GM21786 (cell line): ENCODE data around the gene TMEM273.

ENCODE experiments used
- ATAC-seq: cut with Tn5 transposase; IDR thresholded peaks from one replicate; pipeline ENCODE4 v1.9.1; 2021; ENCODE audit not compliant: unreplicated experiment

Gene TMEM273

GRCh38 chr10:49177391-49178355 lies 10.5 kb downstream of the TMEM273 start:
- ATAC-seq: peak; percentile 69

DNA sequence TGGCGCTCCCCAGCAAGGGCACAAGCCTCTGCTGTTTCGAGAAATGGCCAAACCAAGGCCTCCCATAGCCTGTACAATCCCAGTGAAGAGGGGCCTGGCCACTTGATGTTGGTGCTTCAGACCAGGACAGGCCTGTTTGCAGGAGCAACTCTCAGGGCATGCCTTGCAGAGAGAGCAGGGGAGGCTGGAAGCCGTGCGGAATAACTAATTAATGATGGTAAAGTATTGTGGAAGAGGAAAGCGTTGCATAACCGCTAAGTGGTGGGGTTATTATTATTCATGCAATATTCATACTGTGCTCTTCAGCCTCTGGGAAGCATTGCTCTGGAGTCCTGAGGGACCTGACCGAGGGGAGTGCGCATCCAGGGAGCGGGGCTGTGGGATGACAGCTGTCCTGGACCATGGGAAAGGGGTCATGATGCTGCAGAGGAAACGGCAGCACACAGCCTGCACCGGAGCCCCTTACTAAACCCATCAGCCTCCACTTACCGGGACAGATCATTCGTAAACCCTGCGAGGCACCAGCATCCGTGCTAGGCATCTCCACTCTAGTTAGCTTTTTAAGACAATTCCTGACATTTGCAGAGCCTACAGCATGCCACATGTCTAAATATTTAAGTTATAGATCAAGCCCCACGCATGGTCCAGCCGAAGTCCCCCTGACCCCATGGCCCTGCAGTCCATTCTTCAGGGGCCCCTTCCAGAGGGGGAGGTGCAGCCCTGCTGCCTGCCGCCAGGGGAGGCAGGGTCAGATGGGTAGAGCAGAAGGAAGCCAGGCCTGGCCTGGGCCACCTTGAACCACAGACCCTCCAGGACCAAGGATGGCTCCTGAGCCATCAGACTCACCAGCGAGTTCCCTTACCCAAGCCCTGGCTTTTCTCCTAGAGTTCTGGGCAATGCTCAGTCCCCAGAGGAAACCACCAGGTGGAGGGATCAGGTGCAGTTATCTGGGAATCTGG lies 11.6 kb downstream of the TMEM273 start:
- no peak for ATAC-seq

GRCh38 chr10:49175587-49176309 lies 12.4 kb downstream of the TMEM273 start:
- no peak for ATAC-seq

DNA sequence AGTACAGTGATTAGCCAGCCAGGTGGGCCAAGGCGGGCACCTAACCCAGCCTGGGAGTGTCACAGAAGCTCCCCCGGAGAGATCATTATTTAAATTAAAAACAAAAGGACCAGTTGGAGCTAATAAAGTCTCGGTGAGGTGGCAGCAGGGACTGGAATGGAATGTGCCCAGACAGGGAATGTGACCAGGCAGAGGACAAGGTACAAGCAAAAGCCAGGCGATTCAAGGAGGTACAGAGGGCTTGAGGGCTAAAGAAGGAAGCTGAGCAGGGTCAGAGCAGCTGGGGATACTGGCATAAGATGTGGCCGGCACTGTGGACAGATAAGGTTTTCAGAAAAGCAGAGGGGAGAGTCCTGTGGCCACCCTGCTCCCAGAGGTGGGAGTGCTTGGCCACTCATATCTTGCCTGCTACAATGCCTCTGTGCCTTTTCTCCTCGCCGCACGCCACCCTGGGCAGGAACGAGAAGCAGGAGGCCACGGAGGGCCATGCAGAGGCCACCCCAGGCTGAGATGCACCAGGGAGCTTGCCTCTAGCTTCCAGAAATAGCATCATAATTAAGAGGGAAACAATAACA lies 13.2 kb downstream of the TMEM273 start:
- no peak for ATAC-seq

- ATAC-seq: no peak
Observed at GRCh38 chr10:49174261-49174925, 13.8 kb downstream of the TMEM273 start.

GRCh38 chr10:49173853-49174252 lies 14.3 kb downstream of the TMEM273 start:
- no peak for ATAC-seq

- no peak for ATAC-seq
Observed at GRCh38 chr10:49173201-49173772, 14.9 kb downstream of the TMEM273 start.

DNA sequence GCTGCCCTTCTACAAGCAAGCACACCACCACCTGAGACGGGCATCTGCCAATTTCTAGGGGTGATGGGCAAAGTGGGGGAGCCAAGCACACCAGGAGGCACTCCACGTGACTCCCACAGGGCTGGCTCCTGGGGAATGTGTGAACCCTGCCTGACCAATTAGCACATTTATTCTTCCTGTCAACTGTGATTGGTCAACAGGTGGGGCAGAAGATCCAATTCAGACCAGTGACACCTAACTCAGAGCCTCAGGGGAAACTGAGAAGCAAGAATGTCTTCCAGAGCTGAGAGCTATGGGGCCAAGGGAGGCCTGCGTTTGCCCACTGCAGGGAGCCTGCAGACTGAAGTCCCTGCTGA lies 15.4 kb downstream of the TMEM273 start:
- no peak for ATAC-seq

GRCh38 chr10:49172061-49172776 lies 16.0 kb downstream of the TMEM273 start:
- ATAC-seq: no peak

DNA sequence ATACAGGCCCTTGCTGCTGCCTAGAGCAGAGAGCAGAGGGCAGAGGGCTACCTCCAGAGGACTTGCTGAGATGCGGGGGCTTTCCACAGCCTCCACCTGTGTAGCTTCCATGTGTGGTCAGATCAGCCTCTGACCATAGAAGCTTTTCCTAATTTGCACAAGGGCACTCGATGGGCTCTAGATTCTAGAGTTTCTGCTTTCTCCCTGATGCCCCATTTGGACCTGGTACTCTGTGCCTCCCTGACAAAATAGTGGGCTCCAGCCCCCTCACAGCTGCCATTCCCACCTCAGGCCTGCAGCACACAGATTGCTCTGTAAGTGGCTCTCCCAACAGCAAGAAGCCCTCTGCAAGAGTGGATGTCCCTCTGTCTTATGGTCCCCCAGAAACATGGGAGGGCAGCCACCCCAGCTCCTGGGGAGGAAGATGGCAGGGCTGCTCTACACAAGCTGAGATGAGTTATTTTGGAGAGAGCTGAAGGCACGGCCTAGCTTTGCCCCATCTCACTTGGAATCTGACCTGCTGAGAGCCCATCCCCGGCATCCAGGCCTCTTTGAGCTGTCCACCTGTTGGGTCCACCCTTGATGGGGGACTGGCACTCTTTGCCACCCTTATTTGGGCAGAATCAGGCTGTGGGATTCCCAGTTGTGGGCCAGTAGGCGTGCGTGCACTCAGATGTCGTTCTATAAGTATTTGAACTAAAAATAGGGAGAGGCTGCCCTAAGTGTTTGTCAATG lies 16.7 kb downstream of the TMEM273 start:
- no peak for ATAC-seq

DNA sequence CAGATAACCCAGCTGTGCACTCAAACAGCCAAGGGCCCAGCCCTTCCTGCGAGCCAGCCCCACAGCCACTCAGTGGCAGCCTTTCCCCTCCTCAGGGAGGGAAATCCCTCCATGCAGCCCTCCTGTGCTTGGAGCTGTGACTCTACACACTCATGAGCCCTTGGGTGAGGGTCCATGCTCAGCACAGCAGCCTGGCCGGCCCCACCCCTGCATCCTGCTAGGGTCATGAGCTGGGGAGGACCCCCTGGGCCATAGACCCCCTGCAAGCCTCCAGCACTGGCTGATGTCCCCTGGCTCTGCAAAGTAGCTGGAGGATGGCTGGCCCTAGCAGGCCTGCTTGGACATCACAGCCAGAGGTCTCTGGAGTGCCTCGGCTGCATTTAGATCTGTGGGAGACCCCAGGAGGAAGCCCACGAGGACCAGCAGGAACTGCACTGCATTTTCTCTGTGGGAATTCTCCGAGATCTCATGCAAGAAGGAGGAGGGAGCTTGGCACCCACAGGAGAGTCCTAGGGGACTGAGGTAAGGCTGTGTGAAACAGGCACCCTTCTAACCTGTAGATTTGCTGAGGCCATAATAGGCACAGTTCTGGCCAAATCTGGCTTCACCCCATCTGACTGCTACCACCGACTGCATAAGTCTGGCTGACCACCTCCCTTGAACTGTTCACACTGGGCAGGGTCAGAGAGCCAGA lies 17.4 kb downstream of the TMEM273 start:
- no peak for ATAC-seq

- ATAC-seq: no peak
Observed at GRCh38 chr10:49169776-49170175, 18.4 kb downstream of the TMEM273 start.

GRCh38 chr10:49168831-49169500 lies 19.2 kb downstream of the TMEM273 start:
- ATAC-seq: no peak

DNA sequence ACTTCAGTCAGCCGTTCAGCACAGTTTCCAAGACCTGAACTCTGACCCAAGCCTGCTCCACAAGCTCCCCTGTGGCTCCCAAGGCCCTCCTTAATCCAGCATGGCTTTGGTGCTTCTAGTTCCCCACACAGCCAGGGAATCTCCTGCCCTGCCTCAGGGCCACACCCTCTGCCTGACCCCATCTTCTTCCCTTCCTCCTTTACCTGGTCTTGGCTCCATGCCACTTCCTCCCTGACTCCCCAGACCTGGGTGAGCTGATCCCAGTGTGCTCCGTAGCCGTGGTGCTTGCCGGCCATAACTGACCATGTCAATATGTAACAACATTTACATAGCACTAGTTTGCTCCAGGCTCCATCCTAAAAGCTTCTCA lies 20.0 kb downstream of the TMEM273 start:
- no peak for ATAC-seq

DNA sequence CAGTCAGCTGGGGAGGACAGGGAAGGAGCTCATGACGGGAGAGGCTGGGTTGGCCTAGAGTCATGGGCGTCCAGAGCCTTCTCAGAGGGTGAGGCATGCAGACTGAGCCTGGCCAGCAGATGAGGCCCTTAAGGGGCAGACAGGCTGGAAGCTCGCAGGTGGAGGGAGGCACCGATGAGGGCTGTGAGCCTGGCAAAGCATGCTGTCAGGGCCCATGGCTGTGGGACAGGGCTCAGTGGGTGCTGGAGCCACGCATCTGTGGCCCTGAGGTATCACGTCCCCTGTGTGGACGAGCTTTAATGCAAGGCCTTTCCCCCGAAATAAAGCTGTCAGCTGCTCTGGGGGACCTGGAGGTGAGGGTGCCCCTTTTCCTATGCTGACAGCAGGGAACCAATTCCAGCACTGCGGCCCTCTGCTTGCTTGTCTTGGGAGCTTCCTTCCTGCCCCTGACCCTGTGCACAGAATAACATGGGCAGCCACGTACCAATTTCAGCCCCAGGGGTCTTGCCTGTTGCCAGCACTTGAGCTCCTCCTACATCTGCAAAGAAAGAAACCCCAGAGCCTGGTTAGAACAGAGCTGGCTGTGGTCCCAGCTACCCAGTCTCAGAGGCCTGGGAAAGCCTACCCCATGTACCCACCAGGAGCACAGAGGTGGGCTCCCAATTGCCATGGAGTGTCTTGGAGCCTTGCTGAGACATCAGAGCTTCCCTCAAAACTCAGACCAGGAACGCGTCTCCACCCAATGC lies 20.6 kb downstream of the TMEM273 start:
- no peak for ATAC-seq

- ATAC-seq: no peak
Observed at GRCh38 chr10:49166484-49167400, 21.4 kb downstream of the TMEM273 start.
